Thyroid gland (tissue), 4 donors: Measurements from ENCODE around the gene PTPN18.

Experiments
- CTCF ChIP-seq, 6 experiments: fragments of 200-600 bp in 3 of 6; fragments of 450-650 bp in 3 of 6; sonication (generic) in 3 of 6; IDR thresholded peaks; one replicate each; pipeline ENCODE4 v1.5.1; 2016 to 2019; ENCODE audit warnings: antibody characterized with exemption in 6 of 6, mild to moderate bottlenecking in 2 of 6, inconsistent platforms in 1 of 6, moderate library complexity in 1 of 6
- POLR2A ChIP-seq, 2 donors: fragments of 450-650 bp; IDR thresholded peaks; one replicate each; pipeline ENCODE4 v1.6.1; 2017; ENCODE audit warnings: antibody characterized with exemption in 2 of 2, mild to moderate bottlenecking in 2 of 2, moderate library complexity in 1 of 2

DNA sequence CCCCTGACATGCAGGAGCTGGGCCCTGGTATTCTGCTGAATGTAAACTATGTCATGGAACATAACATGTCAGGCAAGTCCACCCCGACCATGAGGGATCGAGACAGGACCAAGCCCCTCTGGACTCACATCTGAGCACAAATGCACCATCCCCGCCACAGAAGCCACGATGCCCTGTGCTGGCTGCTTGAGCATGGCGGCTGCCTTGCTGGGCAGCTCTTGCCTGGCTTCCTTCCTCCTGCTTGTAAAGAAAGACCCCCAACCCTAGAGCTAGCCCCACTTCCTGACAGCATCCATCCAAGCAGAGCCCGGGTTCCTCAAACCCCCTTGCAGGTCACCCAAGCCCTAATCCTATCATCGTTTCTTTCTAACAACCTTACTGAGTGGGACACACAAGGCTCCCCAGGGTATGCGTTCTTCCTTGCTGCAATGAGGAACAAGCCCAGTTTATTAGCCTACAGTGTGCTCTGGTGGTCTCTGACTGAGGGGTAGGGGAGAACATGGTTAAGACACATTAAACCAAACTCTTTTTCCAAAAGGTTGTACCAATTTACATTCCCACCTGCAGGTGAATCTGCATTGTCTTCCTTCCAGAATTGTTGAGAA, 26.6 kb downstream of the PTPN18 start:
- TF ChIP-seq POLR2A (IDR thresholded peaks at IDR 0.05) (no peak), CTCF (IDR thresholded peaks at IDR 0.05) (no peak)
